GM12872 (cell line): Measurements from ENCODE around the gene MAP3K8.

Experiments used
- TF ChIP-seq, protein P1 (sequence below): IDR thresholded peaks from 3 replicates; pipeline ENCODE4 v1.5.1; 2011; ENCODE audit warnings: low read depth, mild to moderate bottlenecking, low read length, moderate library complexity; ENCODE audit not compliant: insufficient read depth

The MAP3K8 gene

DNA sequence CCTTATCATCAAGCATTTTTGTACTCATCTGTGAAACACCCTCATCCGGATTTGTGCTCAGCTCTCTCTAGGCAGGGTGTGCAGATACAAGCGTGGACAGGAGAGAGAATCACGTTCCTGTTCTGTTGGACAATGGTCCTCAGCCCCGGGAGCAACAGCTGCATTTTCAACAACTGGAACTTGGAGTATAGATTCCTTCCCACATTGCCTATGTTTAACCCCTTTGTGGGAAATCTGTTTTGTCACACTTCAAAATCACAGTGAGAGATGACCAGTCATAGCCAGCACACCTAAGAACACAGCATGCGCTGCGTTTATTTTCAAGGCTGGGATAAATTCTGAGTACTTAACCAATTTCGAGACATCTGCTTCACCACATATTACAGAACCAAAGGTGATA lies 32.5 kb downstream of the MAP3K8 start:
- TF ChIP-seq, protein P1, sequence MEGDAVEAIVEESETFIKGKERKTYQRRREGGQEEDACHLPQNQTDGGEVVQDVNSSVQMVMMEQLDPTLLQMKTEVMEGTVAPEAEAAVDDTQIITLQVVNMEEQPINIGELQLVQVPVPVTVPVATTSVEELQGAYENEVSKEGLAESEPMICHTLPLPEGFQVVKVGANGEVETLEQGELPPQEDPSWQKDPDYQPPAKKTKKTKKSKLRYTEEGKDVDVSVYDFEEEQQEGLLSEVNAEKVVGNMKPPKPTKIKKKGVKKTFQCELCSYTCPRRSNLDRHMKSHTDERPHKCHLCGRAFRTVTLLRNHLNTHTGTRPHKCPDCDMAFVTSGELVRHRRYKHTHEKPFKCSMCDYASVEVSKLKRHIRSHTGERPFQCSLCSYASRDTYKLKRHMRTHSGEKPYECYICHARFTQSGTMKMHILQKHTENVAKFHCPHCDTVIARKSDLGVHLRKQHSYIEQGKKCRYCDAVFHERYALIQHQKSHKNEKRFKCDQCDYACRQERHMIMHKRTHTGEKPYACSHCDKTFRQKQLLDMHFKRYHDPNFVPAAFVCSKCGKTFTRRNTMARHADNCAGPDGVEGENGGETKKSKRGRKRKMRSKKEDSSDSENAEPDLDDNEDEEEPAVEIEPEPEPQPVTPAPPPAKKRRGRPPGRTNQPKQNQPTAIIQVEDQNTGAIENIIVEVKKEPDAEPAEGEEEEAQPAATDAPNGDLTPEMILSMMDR = no peak

DNA sequence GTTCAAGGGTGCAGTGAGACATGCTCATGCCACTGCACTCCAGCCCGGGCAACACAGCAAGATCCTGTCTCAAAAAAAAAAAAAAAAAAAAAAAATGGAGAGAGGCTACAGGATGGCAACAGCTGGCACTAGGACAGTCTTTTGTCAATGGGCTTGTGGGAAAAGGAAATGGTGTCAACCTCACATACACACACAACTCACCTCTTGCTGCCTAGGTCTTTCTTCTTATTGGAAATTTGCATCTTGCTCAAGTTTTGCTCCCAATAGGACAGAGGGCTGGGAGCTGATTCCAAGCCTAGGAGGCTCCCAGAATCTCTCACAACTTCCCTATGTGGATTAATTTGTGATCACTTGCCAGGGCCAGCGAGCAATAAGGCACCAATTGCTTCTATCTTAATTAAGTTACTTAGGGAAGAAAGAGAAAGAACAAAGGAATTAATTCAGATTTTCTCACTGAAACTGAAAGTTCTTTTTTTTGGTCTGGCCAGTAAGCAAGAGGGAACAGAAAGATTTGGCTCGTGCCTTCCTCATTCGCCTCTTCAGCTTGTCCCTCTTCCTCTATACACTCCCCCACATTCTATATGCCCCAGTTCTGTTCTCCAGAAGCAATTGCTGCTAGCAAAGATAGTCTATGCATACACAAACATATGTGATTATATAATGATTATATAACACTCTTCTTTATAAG lies 33.8 kb downstream of the MAP3K8 start:
- TF ChIP-seq, protein P1 = no peak

DNA sequence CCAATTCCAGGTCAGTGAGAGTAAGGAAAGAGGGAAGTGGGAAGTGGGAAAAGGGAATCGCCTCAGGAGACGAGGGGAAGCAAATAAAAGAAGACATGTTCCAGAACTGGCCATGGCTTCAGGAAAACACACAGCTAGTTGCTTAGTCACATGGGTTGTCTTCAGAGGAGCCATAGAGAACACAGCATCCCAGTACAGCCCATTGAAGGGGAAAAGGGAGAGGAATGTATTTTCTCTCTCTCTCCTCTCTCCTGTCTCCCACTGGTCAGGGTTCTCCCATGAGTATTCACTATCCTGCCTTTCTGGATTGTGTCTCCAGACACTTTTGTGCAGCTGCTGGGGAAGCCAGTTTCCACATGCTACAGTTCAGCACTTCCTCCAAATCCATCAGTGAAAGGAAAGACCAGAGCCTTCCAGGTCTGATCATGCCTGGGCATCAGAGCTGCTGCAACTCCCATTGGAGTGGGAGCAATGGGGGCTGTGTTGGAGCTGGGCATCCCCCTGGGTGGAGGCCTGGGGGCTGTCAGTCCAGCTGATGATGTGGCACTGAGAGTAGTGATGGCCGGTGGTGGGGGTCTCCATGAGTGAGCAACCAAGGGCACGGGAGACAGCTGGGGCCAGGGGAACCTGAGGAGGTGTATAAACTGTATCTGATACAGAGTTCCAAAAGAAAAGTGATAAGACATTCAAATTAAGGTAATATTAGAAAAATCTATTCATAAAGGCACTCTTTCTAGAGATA lies 38.6 kb downstream of the MAP3K8 start:
- TF ChIP-seq, protein P1 = no peak

DNA sequence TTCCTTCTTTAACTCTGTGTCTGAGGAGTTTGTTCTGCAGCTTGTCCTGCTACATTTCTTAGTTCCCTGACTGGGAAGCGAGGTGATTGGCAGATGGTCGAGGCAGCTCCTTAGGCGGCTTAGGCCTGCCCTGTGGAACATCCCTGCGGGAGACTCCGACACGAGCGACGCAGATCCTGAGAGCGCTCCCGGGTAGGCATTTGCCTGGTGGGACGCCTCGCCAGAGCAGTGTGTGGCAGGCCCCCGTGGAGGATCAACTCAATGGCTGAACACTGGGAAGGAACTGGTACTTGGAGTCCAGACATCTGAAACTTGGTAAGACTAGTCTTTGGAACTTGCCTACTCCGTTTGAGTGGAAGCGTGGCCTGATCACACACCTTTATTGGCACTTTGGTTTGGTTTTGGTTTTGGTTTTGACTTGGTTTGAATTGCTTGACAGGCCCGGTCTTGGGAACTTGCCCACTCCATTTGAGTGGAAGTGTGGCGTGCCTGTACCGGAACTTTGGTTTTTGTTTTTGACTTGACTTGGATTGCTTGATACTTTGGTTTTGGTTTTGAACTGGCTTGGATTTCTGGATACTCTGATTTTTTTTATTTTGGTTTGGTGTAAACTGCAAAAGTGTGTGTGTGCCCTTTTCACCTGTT lies 42.6 kb downstream of the MAP3K8 start:
- TF ChIP-seq, protein P1 = no peak

DNA sequence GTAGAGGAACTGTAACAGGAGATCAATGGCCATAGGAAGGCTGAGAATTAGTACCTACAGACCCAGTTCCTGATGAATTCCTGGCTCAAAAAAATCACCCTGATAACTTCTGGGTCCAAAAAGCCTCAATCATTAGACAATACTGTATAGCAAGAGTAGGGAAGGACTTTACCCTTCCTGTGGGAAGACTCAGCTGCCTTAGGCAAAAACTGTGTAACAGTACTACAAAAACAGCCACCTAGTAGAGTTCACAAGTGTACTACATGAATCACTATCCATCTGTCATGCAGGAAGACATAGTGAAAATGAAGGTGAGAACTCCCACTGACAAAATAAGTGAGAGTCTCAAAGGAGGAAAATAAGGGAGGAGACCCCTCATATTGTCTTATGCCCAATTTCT lies 47.6 kb downstream of the MAP3K8 start:
- TF ChIP-seq, protein P1 = no peak

DNA sequence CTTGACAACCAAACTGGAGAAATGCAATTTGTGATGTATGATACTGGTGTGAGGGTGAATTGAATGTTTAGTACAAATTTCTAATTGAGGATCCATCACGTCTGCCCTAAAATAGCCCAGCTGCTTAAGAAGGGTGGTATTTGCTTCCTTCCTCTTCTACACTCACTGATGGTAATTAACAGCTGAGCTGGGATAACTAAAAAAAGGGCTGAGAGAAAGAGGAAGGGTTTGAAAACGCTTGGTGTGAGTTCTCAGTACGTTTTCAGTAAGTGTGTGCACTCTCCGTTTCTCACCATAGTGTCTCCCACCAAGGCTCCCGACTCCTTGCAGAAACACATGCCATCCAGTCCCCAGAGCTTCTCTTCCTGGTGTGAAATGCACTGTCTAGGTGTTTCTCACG lies 54.3 kb downstream of the MAP3K8 start:
- TF ChIP-seq, protein P1 = no peak

DNA sequence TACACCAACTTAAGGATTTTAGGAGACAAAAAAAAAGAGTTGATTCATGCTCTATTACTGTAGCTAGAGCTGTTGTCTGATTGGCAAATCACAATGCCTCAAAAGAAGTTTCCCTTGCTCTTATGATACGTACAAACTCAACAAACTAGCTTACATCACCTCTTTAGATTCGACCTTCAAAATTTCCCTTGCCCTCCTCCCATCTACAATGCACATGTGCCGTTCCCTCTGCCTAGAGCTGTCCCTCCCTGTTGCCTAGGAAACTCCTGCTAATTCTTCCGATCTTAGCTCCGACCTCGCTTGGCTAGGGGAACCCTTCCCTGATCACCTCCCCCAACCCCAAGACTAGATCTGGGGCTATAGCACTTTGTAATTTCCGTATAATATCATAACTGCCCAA lies 55.4 kb downstream of the MAP3K8 start:
- TF ChIP-seq, protein P1 = no peak
